GM23338 (cell line): Measurements from ENCODE around the gene PKDCC. TPM values are rescaled to one million over a fixed set of nuclear protein-coding genes. Genes with fewer than 3 reads are reported as not detected.

Experiments used
- ATAC-seq: fragments of 200-7000 bp; cut with Tn5 transposase; 3 replicates; pipeline ENCODE4 v1.9.1; 2020
- DNase-seq: peaks from one replicate; pipeline ENCODE4 v3.0.0-alpha.2; 2015; ENCODE audit warnings: low spot score
- H2AFZ ChIP-seq: fragments of 200-600 bp; sonication (generic); 2 replicates; pipeline ENCODE4 v1.8.0; 2016; ENCODE audit warnings: antibody characterized with exemption, mild to moderate bottlenecking, moderate library complexity
- H3F3A ChIP-seq: fragments of 200-600 bp; sonication (generic); replicated peaks from 2 replicates; pipeline ENCODE4 v1.8.0; 2017; ENCODE audit warnings: antibody characterized with exemption, mixed run types, low read depth
- H3K27ac ChIP-seq: fragments of 200-600 bp; sonication (generic); 2 replicates; pipeline ENCODE4 v1.6.1; 2016; ENCODE audit warnings: low read depth
- H3K27me3 ChIP-seq: fragments of 200-600 bp; sonication (generic); 2 replicates; pipeline ENCODE4 v1.8.0; 2016; ENCODE audit warnings: mild to moderate bottlenecking, mixed run types, moderate library complexity; ENCODE audit not compliant: insufficient read depth
- H3K36me3 ChIP-seq: fragments of 200-600 bp; sonication (generic); 2 replicates; pipeline ENCODE4 v1.8.0; 2016; ENCODE audit warnings: mild to moderate bottlenecking; ENCODE audit not compliant: insufficient read depth
- H3K4me1 ChIP-seq: fragments of 200-600 bp; sonication (generic); 2 replicates; pipeline ENCODE4 v1.8.0; 2016; ENCODE audit warnings: mild to moderate bottlenecking, moderate library complexity; ENCODE audit not compliant: insufficient read depth
- H3K4me2 ChIP-seq: fragments of 200-600 bp; sonication (generic); 2 replicates; pipeline ENCODE4 v1.7.1; 2017; ENCODE audit warnings: mixed run types
- H3K4me3 ChIP-seq: fragments of 200-600 bp; sonication (generic); 2 replicates; pipeline ENCODE4 v1.6.1; 2016; ENCODE audit warnings: mixed run types
- H3K79me2 ChIP-seq: fragments of 200-600 bp; sonication (generic); replicated peaks from 2 replicates; pipeline ENCODE4 v1.8.0; 2017; ENCODE audit warnings: mild to moderate bottlenecking; ENCODE audit not compliant: insufficient read depth
- H3K9me2 ChIP-seq: fragments of 200-600 bp; sonication (generic); 2 replicates; pipeline ENCODE4 v1.8.0; 2017; ENCODE audit not compliant: insufficient read depth
- H4K20me1 ChIP-seq: fragments of 200-600 bp; sonication (generic); replicated peaks from 2 replicates; pipeline ENCODE4 v1.8.0; 2017; ENCODE audit warnings: mild to moderate bottlenecking; ENCODE audit not compliant: insufficient read depth
- H3K27ac Mint-ChIP-seq: 2 replicates; pipeline ENCODE4 v1.8.0; 2020; ENCODE audit warnings: inconsistent platforms, mild to moderate bottlenecking, moderate library complexity, mixed read lengths
- H3K27me3 Mint-ChIP-seq: 3 replicates; pipeline ENCODE4 v1.8.0; 2022; ENCODE audit warnings: low read depth, mild to moderate bottlenecking, moderate library complexity, mixed read lengths, inconsistent platforms; ENCODE audit not compliant: insufficient read depth, poor library complexity
- H3K36me3 Mint-ChIP-seq: 3 replicates; pipeline ENCODE4 v1.8.0; 2021; ENCODE audit warnings: low read depth, mild to moderate bottlenecking, inconsistent platforms, moderate library complexity, mixed read lengths
- H3K4me1 Mint-ChIP-seq: 3 replicates; pipeline ENCODE4 v1.8.0; 2020; ENCODE audit warnings: mild to moderate bottlenecking, inconsistent platforms, mixed read lengths
- H3K4me3 Mint-ChIP-seq: 3 replicates; pipeline ENCODE4 v1.8.0; 2021; ENCODE audit warnings: moderate library complexity, mild to moderate bottlenecking, inconsistent platforms, mixed read lengths
- H3K9me3 Mint-ChIP-seq: 3 replicates; pipeline ENCODE4 v1.8.0; 2020; ENCODE audit warnings: moderate library complexity, mild to moderate bottlenecking, inconsistent platforms, mixed read lengths
- CREB1 ChIP-seq: fragments of 250-450 bp; sonication (Bioruptor Pico); IDR thresholded peaks from 2 replicates; pipeline ENCODE4 v1.5.0; 2020; ENCODE audit warnings: low read depth, mild to moderate bottlenecking, moderate library complexity
- NANOG ChIP-seq: IDR thresholded peaks from 2 replicates; pipeline ENCODE4 v1.6.1; 2016; ENCODE audit warnings: antibody characterized with exemption, borderline replicate concordance
- STAT1 ChIP-seq: IDR thresholded peaks from one replicate; pipeline ENCODE4 v1.6.1; 2016; ENCODE audit warnings: antibody characterized with exemption; ENCODE audit not compliant: unreplicated experiment
- ZNF114 ChIP-seq: fragments of 250-450 bp; sonication (Bioruptor Pico); IDR thresholded peaks from 2 replicates; pipeline ENCODE4 v1.5.0; 2020; ENCODE audit warnings: mild to moderate bottlenecking, moderate library complexity
- ZNF331 ChIP-seq: fragments of 250-450 bp; sonication (Bioruptor Pico); IDR thresholded peaks from 2 replicates; pipeline ENCODE4 v1.5.0; 2020; ENCODE audit warnings: low read depth, mild to moderate bottlenecking, moderate library complexity
- polyA plus RNA-seq: library from polyadenylated mRNA; unstranded; fragments of >200 nt; fragmentation: Nextera tagmentation; extraction: Ambion mirVana; gene quantifications from 2 replicates; pipeline ENCODE4 v1.2.1, GENCODE V29; 2016
- total RNA-seq: library from RNA; depleted of rRNA; stranded (reverse); fragments of >200 nt; shearing (Covaris generic); gene quantifications from 2 replicates; pipeline ENCODE4 v1.2.3, GENCODE V29; 2014
- TF ChIP-seq, protein P1 (sequence below): IDR thresholded peaks from one replicate; pipeline ENCODE4 v1.6.1; 2018; ENCODE audit warnings: antibody characterized with exemption; ENCODE audit not compliant: unreplicated experiment
- TF ChIP-seq, protein P2 (sequence below), 2 experiments: fragments of 200-600 bp in 1 of 2; sonication (generic) in 1 of 2; conservative IDR thresholded peaks; 2 replicates each; pipeline versions ENCODE4 v1.5.1 to v1.6.1; 2016 to 2017; ENCODE audit warnings: antibody characterized with exemption in 2 of 2, low read depth in 2 of 2, mild to moderate bottlenecking in 2 of 2, moderate library complexity in 1 of 2
- TF ChIP-seq, protein P3 (sequence below): fragments of 250-450 bp; sonication (Bioruptor Pico); IDR thresholded peaks from 2 replicates; pipeline ENCODE4 v1.5.0; 2020; ENCODE audit warnings: mild to moderate bottlenecking, moderate library complexity

Gene PKDCC
- total and polyA plus RNA-seq, 2 experiments from 2014 or later = 7.0 to 44.8 TPM

DNA sequence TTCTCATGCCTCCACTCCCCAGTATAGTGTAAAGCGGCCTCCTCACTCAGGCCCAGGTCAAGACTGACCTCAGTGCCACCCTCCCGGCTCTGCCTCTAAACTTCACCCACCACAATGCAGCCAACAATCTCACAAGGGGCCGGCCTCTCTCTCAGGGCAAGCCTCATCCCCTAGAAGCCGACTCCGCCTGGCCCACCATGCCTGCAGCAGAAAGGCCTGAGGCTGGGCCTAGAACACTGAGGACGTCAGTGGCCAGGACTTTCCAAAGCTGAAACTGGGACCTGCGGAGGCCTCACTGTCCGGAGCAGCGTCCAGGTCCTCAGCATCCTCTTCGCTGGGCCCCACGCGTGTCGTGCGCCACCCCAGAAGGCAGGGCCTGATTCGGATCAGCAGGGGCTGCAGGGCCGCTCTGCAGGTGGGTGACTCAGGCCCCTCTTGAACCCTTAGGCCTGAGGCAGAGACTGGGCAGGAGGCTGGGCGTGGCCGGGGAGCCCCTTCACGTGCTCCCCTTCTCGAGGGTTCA, 52.9 kb downstream of the PKDCC start (continued):
- TF ChIP-seq, protein P1, sequence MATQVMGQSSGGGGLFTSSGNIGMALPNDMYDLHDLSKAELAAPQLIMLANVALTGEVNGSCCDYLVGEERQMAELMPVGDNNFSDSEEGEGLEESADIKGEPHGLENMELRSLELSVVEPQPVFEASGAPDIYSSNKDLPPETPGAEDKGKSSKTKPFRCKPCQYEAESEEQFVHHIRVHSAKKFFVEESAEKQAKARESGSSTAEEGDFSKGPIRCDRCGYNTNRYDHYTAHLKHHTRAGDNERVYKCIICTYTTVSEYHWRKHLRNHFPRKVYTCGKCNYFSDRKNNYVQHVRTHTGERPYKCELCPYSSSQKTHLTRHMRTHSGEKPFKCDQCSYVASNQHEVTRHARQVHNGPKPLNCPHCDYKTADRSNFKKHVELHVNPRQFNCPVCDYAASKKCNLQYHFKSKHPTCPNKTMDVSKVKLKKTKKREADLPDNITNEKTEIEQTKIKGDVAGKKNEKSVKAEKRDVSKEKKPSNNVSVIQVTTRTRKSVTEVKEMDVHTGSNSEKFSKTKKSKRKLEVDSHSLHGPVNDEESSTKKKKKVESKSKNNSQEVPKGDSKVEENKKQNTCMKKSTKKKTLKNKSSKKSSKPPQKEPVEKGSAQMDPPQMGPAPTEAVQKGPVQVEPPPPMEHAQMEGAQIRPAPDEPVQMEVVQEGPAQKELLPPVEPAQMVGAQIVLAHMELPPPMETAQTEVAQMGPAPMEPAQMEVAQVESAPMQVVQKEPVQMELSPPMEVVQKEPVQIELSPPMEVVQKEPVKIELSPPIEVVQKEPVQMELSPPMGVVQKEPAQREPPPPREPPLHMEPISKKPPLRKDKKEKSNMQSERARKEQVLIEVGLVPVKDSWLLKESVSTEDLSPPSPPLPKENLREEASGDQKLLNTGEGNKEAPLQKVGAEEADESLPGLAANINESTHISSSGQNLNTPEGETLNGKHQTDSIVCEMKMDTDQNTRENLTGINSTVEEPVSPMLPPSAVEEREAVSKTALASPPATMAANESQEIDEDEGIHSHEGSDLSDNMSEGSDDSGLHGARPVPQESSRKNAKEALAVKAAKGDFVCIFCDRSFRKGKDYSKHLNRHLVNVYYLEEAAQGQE = no peak
- TF ChIP-seq STAT1 = no peak
- TF ChIP-seq ZNF114 = no peak
- TF ChIP-seq, protein P2, sequence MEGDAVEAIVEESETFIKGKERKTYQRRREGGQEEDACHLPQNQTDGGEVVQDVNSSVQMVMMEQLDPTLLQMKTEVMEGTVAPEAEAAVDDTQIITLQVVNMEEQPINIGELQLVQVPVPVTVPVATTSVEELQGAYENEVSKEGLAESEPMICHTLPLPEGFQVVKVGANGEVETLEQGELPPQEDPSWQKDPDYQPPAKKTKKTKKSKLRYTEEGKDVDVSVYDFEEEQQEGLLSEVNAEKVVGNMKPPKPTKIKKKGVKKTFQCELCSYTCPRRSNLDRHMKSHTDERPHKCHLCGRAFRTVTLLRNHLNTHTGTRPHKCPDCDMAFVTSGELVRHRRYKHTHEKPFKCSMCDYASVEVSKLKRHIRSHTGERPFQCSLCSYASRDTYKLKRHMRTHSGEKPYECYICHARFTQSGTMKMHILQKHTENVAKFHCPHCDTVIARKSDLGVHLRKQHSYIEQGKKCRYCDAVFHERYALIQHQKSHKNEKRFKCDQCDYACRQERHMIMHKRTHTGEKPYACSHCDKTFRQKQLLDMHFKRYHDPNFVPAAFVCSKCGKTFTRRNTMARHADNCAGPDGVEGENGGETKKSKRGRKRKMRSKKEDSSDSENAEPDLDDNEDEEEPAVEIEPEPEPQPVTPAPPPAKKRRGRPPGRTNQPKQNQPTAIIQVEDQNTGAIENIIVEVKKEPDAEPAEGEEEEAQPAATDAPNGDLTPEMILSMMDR (conservative IDR thresholded peaks at IDR 0.05; ENCODE audit: low read depth in 2 of 2) = no peak
- TF ChIP-seq ZNF331 (CRISPR knock-in tag) = no peak
- TF ChIP-seq CREB1 (CRISPR knock-in tag) = no peak

DNA sequence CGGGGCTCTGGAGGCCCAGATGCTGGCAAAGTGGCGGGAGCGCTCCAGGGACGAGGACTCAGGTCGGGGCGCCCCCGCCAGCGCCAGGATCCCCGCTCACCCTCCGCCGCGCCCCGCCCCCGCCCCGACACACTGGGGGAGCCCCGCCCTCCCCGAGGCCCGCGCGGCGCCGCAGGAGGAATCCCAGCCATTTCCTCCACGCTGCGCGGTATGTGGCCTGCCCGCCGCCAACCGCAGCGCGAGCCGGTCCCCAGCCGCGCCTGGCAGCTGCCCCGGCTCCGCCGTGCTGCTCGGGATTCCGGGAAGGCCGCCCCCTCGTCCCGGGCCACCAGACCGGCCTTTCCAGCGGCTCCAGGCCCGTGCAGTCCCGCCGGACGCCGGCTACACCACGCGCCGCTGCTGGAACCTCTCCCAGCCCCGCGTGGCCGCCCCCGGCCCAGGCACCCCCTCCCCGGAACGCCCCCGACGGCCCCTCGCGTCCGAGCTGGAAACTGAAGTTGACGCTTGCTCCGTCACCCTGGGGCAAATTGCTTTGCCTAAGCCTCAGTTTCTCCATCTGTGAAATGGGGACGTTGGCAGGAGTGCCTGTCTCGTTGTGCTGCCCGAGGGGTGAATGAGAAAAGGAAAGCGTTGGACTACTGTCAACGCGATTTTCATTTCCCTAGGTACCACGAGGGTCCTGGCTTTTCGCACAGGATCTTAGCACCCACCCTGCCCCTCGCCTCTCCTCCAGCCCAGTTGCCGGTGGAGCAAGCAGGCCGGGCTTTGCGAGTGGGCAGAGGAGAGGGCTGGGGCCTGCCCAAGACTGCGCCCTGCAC, 53.6 kb downstream of the PKDCC start:
- H3K79me2 ChIP-seq = no peaks in the 10 kb centered on the region
- peaks cover 34% of the 10 kb centered on the region for H3K4me1 ChIP-seq
- H3K4me3 ChIP-seq = peak overlapping the region; percentile 56
- H3K9me2 ChIP-seq = no peaks in the 10 kb centered on the region
- peak overlapping the region; percentile 67 for H3K4me3 Mint-ChIP-seq
- H3K27ac Mint-ChIP-seq = peak overlapping the region; percentile 88
- peaks cover 15% of the 10 kb centered on the region; the same call in 1 of the 2 replicates for H3K27me3 ChIP-seq
- peaks cover 12% of the 10 kb centered on the region for H3K36me3 Mint-ChIP-seq
- peaks cover 20% of the 10 kb centered on the region for H3K27me3 Mint-ChIP-seq
- H3F3A ChIP-seq = peaks cover 18% of the 10 kb centered on the region
- DNase-seq (peak; percentile 78), ATAC-seq (peak; percentile 51)
- H3K9me3 Mint-ChIP-seq = peaks cover 13% of the 10 kb centered on the region
- H3K27ac ChIP-seq = peak overlapping the region; percentile 96
- H3K4me2 ChIP-seq = peak overlapping the region; percentile 89
- H3K4me1 Mint-ChIP-seq = peaks cover 36% of the 10 kb centered on the region
- H2AFZ ChIP-seq = peak overlapping the region; percentile 80
- H3K36me3 ChIP-seq = peaks cover 7% of the 10 kb centered on the region; the same call in 1 of the 2 replicates
- no peaks in the 10 kb centered on the region for H4K20me1 ChIP-seq
- TF ChIP-seq CREB1 (CRISPR knock-in tag) (no peak), NANOG (no peak)
- TF ChIP-seq, protein P3, sequence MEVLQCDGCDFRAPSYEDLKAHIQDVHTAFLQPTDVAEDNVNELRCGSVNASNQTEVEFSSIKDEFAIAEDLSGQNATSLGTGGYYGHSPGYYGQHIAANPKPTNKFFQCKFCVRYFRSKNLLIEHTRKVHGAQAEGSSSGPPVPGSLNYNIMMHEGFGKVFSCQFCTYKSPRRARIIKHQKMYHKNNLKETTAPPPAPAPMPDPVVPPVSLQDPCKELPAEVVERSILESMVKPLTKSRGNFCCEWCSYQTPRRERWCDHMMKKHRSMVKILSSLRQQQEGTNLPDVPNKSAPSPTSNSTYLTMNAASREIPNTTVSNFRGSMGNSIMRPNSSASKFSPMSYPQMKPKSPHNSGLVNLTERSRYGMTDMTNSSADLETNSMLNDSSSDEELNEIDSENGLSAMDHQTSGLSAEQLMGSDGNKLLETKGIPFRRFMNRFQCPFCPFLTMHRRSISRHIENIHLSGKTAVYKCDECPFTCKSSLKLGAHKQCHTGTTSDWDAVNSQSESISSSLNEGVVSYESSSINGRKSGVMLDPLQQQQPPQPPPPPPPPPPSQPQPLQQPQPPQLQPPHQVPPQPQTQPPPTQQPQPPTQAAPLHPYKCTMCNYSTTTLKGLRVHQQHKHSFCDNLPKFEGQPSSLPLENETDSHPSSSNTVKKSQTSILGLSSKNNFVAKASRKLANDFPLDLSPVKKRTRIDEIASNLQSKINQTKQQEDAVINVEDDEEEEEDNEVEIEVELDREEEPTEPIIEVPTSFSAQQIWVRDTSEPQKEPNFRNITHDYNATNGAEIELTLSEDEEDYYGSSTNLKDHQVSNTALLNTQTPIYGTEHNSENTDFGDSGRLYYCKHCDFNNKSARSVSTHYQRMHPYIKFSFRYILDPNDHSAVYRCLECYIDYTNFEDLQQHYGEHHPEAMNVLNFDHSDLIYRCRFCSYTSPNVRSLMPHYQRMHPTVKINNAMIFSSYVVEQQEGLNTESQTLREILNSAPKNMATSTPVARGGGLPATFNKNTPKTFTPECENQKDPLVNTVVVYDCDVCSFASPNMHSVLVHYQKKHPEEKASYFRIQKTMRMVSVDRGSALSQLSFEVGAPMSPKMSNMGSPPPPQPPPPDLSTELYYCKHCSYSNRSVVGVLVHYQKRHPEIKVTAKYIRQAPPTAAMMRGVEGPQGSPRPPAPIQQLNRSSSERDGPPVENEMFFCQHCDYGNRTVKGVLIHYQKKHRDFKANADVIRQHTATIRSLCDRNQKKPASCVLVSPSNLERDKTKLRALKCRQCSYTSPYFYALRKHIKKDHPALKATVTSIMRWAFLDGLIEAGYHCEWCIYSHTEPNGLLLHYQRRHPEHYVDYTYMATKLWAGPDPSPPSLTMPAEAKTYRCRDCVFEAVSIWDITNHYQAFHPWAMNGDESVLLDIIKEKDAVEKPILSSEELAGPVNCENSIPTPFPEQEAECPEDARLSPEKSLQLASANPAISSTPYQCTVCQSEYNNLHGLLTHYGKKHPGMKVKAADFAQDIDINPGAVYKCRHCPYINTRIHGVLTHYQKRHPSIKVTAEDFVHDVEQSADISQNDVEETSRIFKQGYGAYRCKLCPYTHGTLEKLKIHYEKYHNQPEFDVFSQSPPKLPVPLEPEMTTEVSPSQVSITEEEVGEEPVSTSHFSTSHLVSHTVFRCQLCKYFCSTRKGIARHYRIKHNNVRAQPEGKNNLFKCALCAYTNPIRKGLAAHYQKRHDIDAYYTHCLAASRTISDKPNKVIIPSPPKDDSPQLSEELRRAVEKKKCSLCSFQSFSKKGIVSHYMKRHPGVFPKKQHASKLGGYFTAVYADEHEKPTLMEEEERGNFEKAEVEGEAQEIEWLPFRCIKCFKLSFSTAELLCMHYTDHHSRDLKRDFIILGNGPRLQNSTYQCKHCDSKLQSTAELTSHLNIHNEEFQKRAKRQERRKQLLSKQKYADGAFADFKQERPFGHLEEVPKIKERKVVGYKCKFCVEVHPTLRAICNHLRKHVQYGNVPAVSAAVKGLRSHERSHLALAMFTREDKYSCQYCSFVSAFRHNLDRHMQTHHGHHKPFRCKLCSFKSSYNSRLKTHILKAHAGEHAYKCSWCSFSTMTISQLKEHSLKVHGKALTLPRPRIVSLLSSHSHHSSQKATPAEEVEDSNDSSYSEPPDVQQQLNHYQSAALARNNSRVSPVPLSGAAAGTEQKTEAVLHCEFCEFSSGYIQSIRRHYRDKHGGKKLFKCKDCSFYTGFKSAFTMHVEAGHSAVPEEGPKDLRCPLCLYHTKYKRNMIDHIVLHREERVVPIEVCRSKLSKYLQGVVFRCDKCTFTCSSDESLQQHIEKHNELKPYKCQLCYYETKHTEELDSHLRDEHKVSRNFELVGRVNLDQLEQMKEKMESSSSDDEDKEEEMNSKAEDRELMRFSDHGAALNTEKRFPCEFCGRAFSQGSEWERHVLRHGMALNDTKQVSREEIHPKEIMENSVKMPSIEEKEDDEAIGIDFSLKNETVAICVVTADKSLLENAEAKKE (CRISPR knock-in tag) = no peak
